ENCODE data around the gene RAB11FIP4. TPM values are rescaled to one million over a fixed set of nuclear protein-coding genes. Genes with fewer than 3 reads are reported as not detected.

Gene RAB11FIP4
- total and polyA plus RNA-seq, 9 of the 15 experiments (the other 6 are each of a cell fraction or from before 2014, with no cell fraction given) = 0.62 to 16.6 (median 8.9) TPM

GRCh38 chr17:31549525-31550388 lies 158.3 kb downstream of the RAB11FIP4 start (continued):
- TF ChIP-seq TCF15 (CRISPR knock-in tag; IDR thresholded peaks at IDR 0.05) (no peak), ELF4 (CRISPR knock-in tag; IDR thresholded peaks at IDR 0.05) (no peak), ETS2 (tag; IDR thresholded peaks at IDR 0.05; ENCODE audit: borderline replicate concordance, poor library complexity, severe bottlenecking) (no peak), ZNF316 (IDR thresholded peaks at IDR 0.05) (no peak), ATF6 (CRISPR knock-in tag; IDR thresholded peaks at IDR 0.05) (no peak), RHOXF2B (CRISPR knock-in tag; conservative IDR thresholded peaks at IDR 0.05) (no peak), XRCC3 (IDR thresholded peaks at IDR 0.05) (no peak), KHSRP (IDR thresholded peaks at IDR 0.05) (no peak), ZNF764 (CRISPR knock-in tag; IDR thresholded peaks at IDR 0.05; ENCODE audit: low read depth) (0 out of 2 replicates have a peak, but pooled peaks have one; percentile 44), SP1 (CRISPR knock-in tag; IDR thresholded peaks at IDR 0.05) (peak; percentile 88), NFATC3 (IDR thresholded peaks at IDR 0.05) (no peak), CHD7 (IDR thresholded peaks at IDR 0.05; ENCODE audit: low read depth, low read length) (no peak), FOXJ3 (CRISPR knock-in tag; IDR thresholded peaks at IDR 0.05) (no peak), GTF2A2 (tag; IDR thresholded peaks at IDR 0.05) (no peak)

Data from K562 (cell line).